ENCODE measurements around the gene SPATS2.
A peak's percentile ranks its signal among the peaks of the same experiment; 100 is the strongest.

SPATS2 gene

GRCh38 chr12:49562831-49563230, 195.6 kb downstream of the SPATS2 start:
- TF ChIP-seq CTCF (IDR thresholded peaks at IDR 0.05; ENCODE audit: control insufficient read depth, extremely low read depth, insufficient read depth), result no peak
- no peak for DNase-seq (ENCODE audit: low read depth)
- no peak overlapping the region for H3K4me3 ChIP-seq (ENCODE audit: low read depth, low read length)

GRCh38 chr12:49563951-49564685, 196.9 kb downstream of the SPATS2 start:
- H3K4me3 ChIP-seq (ENCODE audit: low read depth, low read length), result no peak overlapping the region
- no peak for DNase-seq (ENCODE audit: low read depth)
- TF ChIP-seq CTCF (IDR thresholded peaks at IDR 0.05; ENCODE audit: control insufficient read depth, extremely low read depth, insufficient read depth), result no peak

- no peak overlapping the region for H3K4me3 ChIP-seq (ENCODE audit: low read depth, low read length)
- no peak for TF ChIP-seq CTCF (IDR thresholded peaks at IDR 0.05; ENCODE audit: control insufficient read depth, extremely low read depth, insufficient read depth)
- DNase-seq (ENCODE audit: low read depth), result no peak
Measured at GRCh38 chr12:49564686-49565405, 197.6 kb downstream of the SPATS2 start.

GRCh38 chr12:49565406-49566265, 198.4 kb downstream of the SPATS2 start:
- TF ChIP-seq CTCF (IDR thresholded peaks at IDR 0.05; ENCODE audit: control insufficient read depth, extremely low read depth, insufficient read depth), result no peak
- H3K4me3 ChIP-seq (ENCODE audit: low read depth, low read length), result no peak overlapping the region
- no peak for DNase-seq (ENCODE audit: low read depth)

GRCh38 chr12:49566361-49566760, 199.1 kb downstream of the SPATS2 start:
- H3K4me3 ChIP-seq (ENCODE audit: low read depth, low read length), result peak overlapping the region; percentile 91; the same call in 1 of the 2 replicates
- no peak for DNase-seq (ENCODE audit: low read depth)
- no peak for TF ChIP-seq CTCF (IDR thresholded peaks at IDR 0.05; ENCODE audit: control insufficient read depth, extremely low read depth, insufficient read depth)

GRCh38 chr12:49567302-49567610, 200.0 kb downstream of the SPATS2 start:
- DNase-seq (ENCODE audit: low read depth), result no peak
- H3K4me3 ChIP-seq (ENCODE audit: low read depth, low read length), result peak overlapping the region; percentile 91
- TF ChIP-seq CTCF (IDR thresholded peaks at IDR 0.05; ENCODE audit: control insufficient read depth, extremely low read depth, insufficient read depth), result no peak

All from LNCaP clone FGC (cell line).